HCT116 (cell line): ENCODE results near the gene POC1B. TPM values are rescaled to one million over a fixed set of nuclear protein-coding genes. Genes with fewer than 3 reads are reported as not detected.

Experiments used
- ATAC-seq: fragments of 200-7000 bp; cut with Tn5 transposase; 2 replicates; pipeline ENCODE4 v1.9.1; 2020; ENCODE audit warnings: mild to moderate bottlenecking, moderate library complexity
- BruUV-seq: library from RNA; stranded (reverse); fragments of 400-500 nt; replicated peaks from 2 replicates; lab custom pipeline; 2021; lab: Mats Ljungman, UMichigan
- CTCF ChIA-PET: fragments of 300-600 bp; sonication (Branson Sonifier 250); formaldehyde crosslinking; loops from one replicate; lab custom pipeline; 2021; ENCODE audit warnings: antibody characterized with exemption; lab: Charles Lee
- POLR2A ChIA-PET: fragments of 300-600, 350-600 bp; sonication (Branson Sonifier 250); formaldehyde crosslinking; loops from one replicate; lab custom pipeline; 2021; ENCODE audit warnings: antibody characterized with exemption; lab: Charles Lee
- RAD21 ChIA-PET, 2 experiments: fragments of 300-600 bp; sonication (Branson Sonifier 250); formaldehyde crosslinking; loops; one replicate each; lab custom pipeline; 2023; ENCODE audit warnings: low total read pairs in 2 of 2; ENCODE audit not compliant: uncharacterized antibody in 2 of 2, unreplicated experiment in 2 of 2, low non-redundant PET in 1 of 2; lab: Charles Lee
- DNase-seq: peaks from one replicate; pipeline ENCODE4 v3.0.0-alpha.2; 2010; ENCODE audit warnings: low read depth, low spot score
- H2AFZ ChIP-seq: fragments of 200-600 bp; shearing (Covaris generic), sonication (generic); 2 replicates; pipeline ENCODE4 v1.6.1; 2017; ENCODE audit warnings: low read depth, mixed run types, mixed read lengths, antibody characterized with exemption, low read length; ENCODE audit not compliant: poor library complexity, severe bottlenecking
- H3K27ac ChIP-seq: 2 replicates; pipeline ENCODE4 v1.5.1; 2012; ENCODE audit warnings: low read depth, low read length
- H3K27me3 ChIP-seq: fragments of 200-600 bp; sonication (generic); 2 replicates; pipeline ENCODE4 v1.6.1; 2016; ENCODE audit warnings: mixed run types, low read length, mixed read lengths; ENCODE audit not compliant: insufficient read depth
- H3K36me3 ChIP-seq, 2 experiments: fragments of 200-500 bp in 1 of 2; fragments of 200-600 bp in 1 of 2; sonication (Bioruptor generic) in 1 of 2; sonication (generic) in 1 of 2; 2 replicates each; pipeline versions ENCODE4 v1.5.1 to v1.6.1; 2014 to 2016; ENCODE audit warnings: low read length in 2 of 2, inconsistent platforms in 1 of 2, mixed read lengths in 1 of 2, mixed run types in 1 of 2; ENCODE audit not compliant: insufficient read depth in 2 of 2, control insufficient read depth in 1 of 2
- H3K4me1 ChIP-seq, 2 experiments: fragments of 200-600 bp in 1 of 2; sonication (generic) in 1 of 2; 2 replicates each; pipeline versions ENCODE4 v1.5.1 to v1.6.1; 2012 to 2017; ENCODE audit warnings: low read length in 2 of 2, inconsistent platforms in 1 of 2, mild to moderate bottlenecking in 1 of 2, mixed read lengths in 1 of 2, mixed run types in 1 of 2, moderate library complexity in 1 of 2; ENCODE audit not compliant: insufficient read depth in 2 of 2, control insufficient read depth in 1 of 2
- H3K4me2 ChIP-seq: fragments of 200-600 bp; sonication (generic); 2 replicates; pipeline ENCODE4 v1.6.1; 2017; ENCODE audit warnings: mixed run types, low read length, mixed read lengths
- H3K4me3 ChIP-seq, 2 experiments: fragments of 200-600 bp in 1 of 2; sonication (generic) in 1 of 2; replicated peaks in 1 of 2; 2 replicates each; pipeline ENCODE4 v1.5.1; 2011 to 2016; ENCODE audit warnings: low read length in 2 of 2, control low read depth in 1 of 2, low read depth in 1 of 2, mild to moderate bottlenecking in 1 of 2, mixed read lengths in 1 of 2, mixed run types in 1 of 2
- H3K79me2 ChIP-seq: fragments of 200-600 bp; sonication (generic); 2 replicates; pipeline ENCODE4 v1.6.1; 2017; ENCODE audit warnings: mild to moderate bottlenecking, mixed run types, low read length, moderate library complexity, mixed read lengths; ENCODE audit not compliant: insufficient read depth
- H3K9ac ChIP-seq: fragments of 200-600 bp; sonication (generic); 2 replicates; pipeline ENCODE4 v1.6.1; 2016; ENCODE audit warnings: low read length, mixed read lengths
- H3K9me2 ChIP-seq: fragments of 200-600 bp; sonication (generic), shearing (Covaris generic); 2 replicates; pipeline ENCODE4 v1.6.1; 2017; ENCODE audit warnings: mixed run types, mild to moderate bottlenecking, moderate library complexity; ENCODE audit not compliant: insufficient read depth
- H3K9me3 ChIP-seq, 2 experiments: fragments of 200-500 bp in 1 of 2; fragments of 200-600 bp in 1 of 2; sonication (Bioruptor generic) in 1 of 2; sonication (generic) in 1 of 2; 2 replicates each; pipeline ENCODE4 v1.6.1; 2014 to 2017; ENCODE audit warnings: low read length in 2 of 2, mixed read lengths in 2 of 2, inconsistent platforms in 1 of 2, low read depth in 1 of 2, mild to moderate bottlenecking in 1 of 2, mixed run types in 1 of 2, moderate library complexity in 1 of 2; ENCODE audit not compliant: control insufficient read depth in 1 of 2, insufficient read depth in 1 of 2
- H4K20me1 ChIP-seq: fragments of 200-600 bp; sonication (generic), shearing (Covaris generic); 2 replicates; pipeline ENCODE4 v1.6.1; 2017; ENCODE audit warnings: mixed run types, mild to moderate bottlenecking, moderate library complexity; ENCODE audit not compliant: insufficient read depth
- CEBPB ChIP-seq: IDR thresholded peaks from 2 replicates; pipeline ENCODE4 v1.6.1; 2012; ENCODE audit warnings: low read depth
- CTCF ChIP-seq, 3 experiments: fragments of 200-600 bp in 1 of 3; sonication (generic) in 1 of 3; IDR thresholded peaks in 2 of 3; conservative IDR thresholded peaks in 1 of 3; 2 replicates each; pipeline ENCODE4 v1.5.1; 2012 to 2017; ENCODE audit warnings: low read depth in 2 of 3, low read length in 2 of 3, antibody characterized with exemption in 1 of 3, borderline replicate concordance in 1 of 3, control low read depth in 1 of 3, mild to moderate bottlenecking in 1 of 3, mixed read lengths in 1 of 3, mixed run types in 1 of 3, moderate library complexity in 1 of 3; ENCODE audit not compliant: insufficient read depth in 1 of 3
- EGR1 ChIP-seq: IDR thresholded peaks from 2 replicates; pipeline ENCODE4 v1.6.1; 2012; ENCODE audit warnings: low read depth
- FOSL1 ChIP-seq: IDR thresholded peaks from 2 replicates; pipeline ENCODE4 v1.6.1; 2012; ENCODE audit warnings: low read depth
- JUND ChIP-seq: IDR thresholded peaks from 2 replicates; pipeline ENCODE4 v1.6.1; 2012
- MAX ChIP-seq: IDR thresholded peaks from 2 replicates; pipeline ENCODE4 v1.6.1; 2012
- POLR2A ChIP-seq: IDR thresholded peaks from 2 replicates; pipeline ENCODE4 v1.7.0; 2011; ENCODE audit warnings: borderline replicate concordance; ENCODE audit not compliant: insufficient read depth, insufficient read length; ENCODE audit errors: extremely low read depth
- POLR2AphosphoS5 ChIP-seq: IDR thresholded peaks from 2 replicates; pipeline ENCODE4 v1.6.1; 2011; ENCODE audit warnings: mild to moderate bottlenecking, low read depth, low read length, moderate library complexity
- RAD21 ChIP-seq: IDR thresholded peaks from 2 replicates; pipeline ENCODE4 v1.6.1; 2012; ENCODE audit warnings: low read depth, mild to moderate bottlenecking
- REST ChIP-seq: IDR thresholded peaks from 2 replicates; pipeline ENCODE4 v1.6.1; 2012; ENCODE audit warnings: low read depth
- SIN3A ChIP-seq: IDR thresholded peaks from 2 replicates; pipeline ENCODE4 v1.6.1; 2012; ENCODE audit warnings: low read depth
- SP1 ChIP-seq: IDR thresholded peaks from 2 replicates; pipeline ENCODE4 v1.6.1; 2012; ENCODE audit warnings: low read depth
- SRF ChIP-seq: IDR thresholded peaks from 2 replicates; pipeline ENCODE4 v1.6.1; 2012; ENCODE audit warnings: low read depth
- TCF7L2 ChIP-seq: IDR thresholded peaks from 2 replicates; pipeline ENCODE4 v1.7.0; 2011; ENCODE audit warnings: borderline replicate concordance, inconsistent platforms; ENCODE audit not compliant: insufficient read depth, insufficient read length; ENCODE audit errors: extremely low read depth
- ZBTB33 ChIP-seq: IDR thresholded peaks from 2 replicates; pipeline ENCODE4 v1.6.1; 2011; ENCODE audit warnings: mild to moderate bottlenecking, low read length, moderate library complexity; ENCODE audit not compliant: insufficient replicate concordance; ENCODE audit errors: extremely low read depth
- ZFX ChIP-seq: fragments of 450-650 bp; IDR thresholded peaks from 2 replicates; pipeline ENCODE4 v1.6.1; 2017
- intact Hi-C: fragments of 100-400 bp; cut with micrococcal nuclease; formaldehyde crosslinking; loops from 2 replicates; pipeline ENCODE4 v1.10.0; 2022
- total RNA-seq: library from RNA; stranded (reverse); gene quantifications from one replicate; pipeline ENCODE4 v1.2.1, GENCODE V29; 2021; ENCODE audit not compliant: unreplicated experiment

Gene POC1B
- total RNA-seq, 1 experiment from 2014 or later, result 14.3 TPM

GRCh38 chr12:89433634-89434033 lies 92.2 kb downstream of the POC1B start:
- H3K27ac ChIP-seq, result no peak overlapping the region
- H4K20me1 ChIP-seq, result no peaks in the 10 kb centered on the region
- BruUV-seq, result no TSS peak
- TF ChIP-seq CEBPB, result no peak
- TF ChIP-seq FOSL1, result no peak
- no peak for TF ChIP-seq JUND
- TF ChIP-seq EGR1, result no peak
- TF ChIP-seq SP1, result no peak
- TF ChIP-seq RAD21, result no peak
- no peak for TF ChIP-seq POLR2A
- TF ChIP-seq CTCF (IDR thresholded peaks at IDR 0.05 in 2 of 3, conservative IDR thresholded peaks at IDR 0.05 in 1 of 3; ENCODE audit: borderline replicate concordance in 1 of 3, insufficient read depth in 1 of 3, low read depth in 2 of 3, low read length in 2 of 3), result no peak
- TF ChIP-seq ZBTB33, result no peak
- no peak for TF ChIP-seq TCF7L2
- TF ChIP-seq REST, result no peak
- no peak for TF ChIP-seq ZFX
- no peak for TF ChIP-seq SIN3A
- TF ChIP-seq POLR2AphosphoS5, result no peak
- no peak for TF ChIP-seq SRF
- no peak for TF ChIP-seq MAX
- peaks cover 0 to 4% of the 10 kb centered on the region in 2 experiments; a peak in 1 of 4 replicates for H3K4me1 ChIP-seq
- no peaks in the 10 kb centered on the region for H3K79me2 ChIP-seq
- DNase-seq, result no peak
- no peak overlapping the region for H2AFZ ChIP-seq
- H3K9me3 ChIP-seq, result no peaks in the 10 kb centered on the region
- RAD21 ChIA-PET, result no interaction called here
- POLR2A ChIA-PET, result no interaction called here
- no peaks in the 10 kb centered on the region for H3K27me3 ChIP-seq
- no peaks in the 10 kb centered on the region for H3K36me3 ChIP-seq
- no peak for ATAC-seq
- CTCF ChIA-PET, result no interaction called here
- H3K9ac ChIP-seq, result no peak overlapping the region
- H3K9me2 ChIP-seq, result no peaks in the 10 kb centered on the region
- intact Hi-C loops, result no loop called here
- H3K4me3 ChIP-seq, result no peak overlapping the region
- H3K4me2 ChIP-seq, result no peak overlapping the region
